CD4-positive, alpha-beta T cell (primary cell): ENCODE data around the gene POU2F3. TPM values are rescaled to one million over a fixed set of nuclear protein-coding genes. Genes with fewer than 3 reads are reported as not detected.

ENCODE experiments used
- ATAC-seq: fragments of 200-7000 bp; cut with Tn5 transposase; one replicate; pipeline ENCODE4 v1.10.0; 2022; ENCODE audit warnings: mild to moderate bottlenecking; ENCODE audit not compliant: poor library complexity
- CTCF ChIA-PET: fragments of 350-600 bp; sonication (Branson Sonifier 250); formaldehyde crosslinking; loops from one replicate; lab custom pipeline; 2021; ENCODE audit warnings: antibody characterized with exemption, inconsistent platforms; lab: Charles Lee
- POLR2A ChIA-PET: fragments of 350-600 bp; sonication (Branson Sonifier 250); formaldehyde crosslinking; loops from one replicate; lab custom pipeline; 2021; ENCODE audit warnings: antibody characterized with exemption, inconsistent platforms; lab: Charles Lee
- DNase-seq, 14 experiments: peaks; one replicate each; pipeline ENCODE4 v3.0.0-alpha.2; 2013 to 2020; ENCODE audit warnings: mixed read lengths in 2 of 14
- H3K27ac ChIP-seq, 2 donors: one replicate each; pipeline versions ENCODE4 v1.5.1 to v1.7.0; 2013; ENCODE audit warnings: low read length in 2 of 2, low read depth in 1 of 2, mild to moderate bottlenecking in 1 of 2
- H3K27me3 ChIP-seq, 2 experiments: 1 replicate in 1 of 2; 2 replicates in 1 of 2; pipeline versions ENCODE4 v1.6.1 to v1.7.0; 2013; ENCODE audit warnings: low read length in 2 of 2, control low read depth in 1 of 2, mild to moderate bottlenecking in 1 of 2, moderate library complexity in 1 of 2; ENCODE audit not compliant: insufficient read depth in 2 of 2, control insufficient read depth in 1 of 2
- H3K36me3 ChIP-seq: one replicate; pipeline ENCODE4 v1.6.1; 2013; ENCODE audit warnings: low read length, control low read depth; ENCODE audit not compliant: insufficient read depth
- H3K4me1 ChIP-seq: one replicate; pipeline ENCODE4 v1.6.1; 2013; ENCODE audit warnings: low read length, control low read depth; ENCODE audit not compliant: insufficient read depth
- H3K4me3 ChIP-seq: one replicate; pipeline ENCODE4 v1.5.1; 2013; ENCODE audit warnings: mild to moderate bottlenecking, low read length, moderate library complexity
- H3K9me3 ChIP-seq, 2 experiments: 1 replicate in 1 of 2; 2 replicates in 1 of 2; pipeline versions ENCODE4 v1.6.1 to v1.7.0; 2013; ENCODE audit warnings: low read length in 2 of 2, mild to moderate bottlenecking in 2 of 2, control low read depth in 1 of 2, moderate library complexity in 1 of 2; ENCODE audit not compliant: control insufficient read depth in 1 of 2, insufficient read depth in 1 of 2
- H3K27ac Mint-ChIP-seq: one replicate; pipeline ENCODE4 v1.8.0; 2020; ENCODE audit warnings: mixed read lengths
- H3K27me3 Mint-ChIP-seq: one replicate; pipeline ENCODE4 v1.8.0; 2021; ENCODE audit warnings: mixed read lengths
- H3K36me3 Mint-ChIP-seq: one replicate; pipeline ENCODE4 v1.8.0; 2021; ENCODE audit warnings: low read depth, mixed read lengths
- H3K4me1 Mint-ChIP-seq: one replicate; pipeline ENCODE4 v1.8.0; 2021; ENCODE audit warnings: low read depth, mixed read lengths
- H3K4me3 Mint-ChIP-seq: one replicate; pipeline ENCODE4 v1.8.0; 2020; ENCODE audit warnings: mild to moderate bottlenecking, mixed read lengths
- H3K9me3 Mint-ChIP-seq: one replicate; pipeline ENCODE4 v1.8.0; 2020; ENCODE audit warnings: mixed read lengths
- CTCF ChIP-seq: fragments of 200-600 bp; IDR thresholded peaks from one replicate; pipeline ENCODE4 v1.8.0; 2022; ENCODE audit warnings: antibody characterized with exemption, mild to moderate bottlenecking
- intact Hi-C, 2 experiments: fragments of 100-400 bp; cut with DNase I in 1 of 2; cut with micrococcal nuclease in 1 of 2; formaldehyde crosslinking; loops; one replicate each; pipeline versions ENCODE4 v1.15.1 to v1.9.0; 2023 to 2025; cut with DNase I, micrococcal nuclease
- total RNA-seq, 174 experiments: library from RNA in 2 of 174; stranded (reverse) in 2 of 174; gene quantifications; one replicate each; pipeline ENCODE4 v1.2.3 and lab custom pipeline; 2021 to 2026

POU2F3 gene
- total RNA-seq, 2 experiments from 2014 or later: not detected

- ATAC-seq (no peak), DNase-seq (no peak)
- H3K27me3 Mint-ChIP-seq: peaks cover 55% of the 10 kb centered on the region
- no peaks in the 10 kb centered on the region for H3K4me1 ChIP-seq
- intact Hi-C loops: no loop called here
- no peak overlapping the region for H3K4me3 ChIP-seq
- H3K4me3 Mint-ChIP-seq: no peak overlapping the region
- no peak overlapping the region for H3K27ac Mint-ChIP-seq
- POLR2A ChIA-PET: no interaction called here
- no peaks in the 10 kb centered on the region for H3K4me1 Mint-ChIP-seq
- no peaks in the 10 kb centered on the region for H3K9me3 ChIP-seq
- CTCF ChIA-PET: interaction anchor here (1.5 kb wide), 1 partner anchor 9 kb away, joined by 5 read pairs; no protein-coding TSS in a partner anchor
- no peaks in the 10 kb centered on the region for H3K36me3 ChIP-seq
- no peaks in the 10 kb centered on the region for H3K9me3 Mint-ChIP-seq
- no peak for TF ChIP-seq CTCF
- no peaks in the 10 kb centered on the region for H3K36me3 Mint-ChIP-seq
- no peak overlapping the region for H3K27ac ChIP-seq
- H3K27me3 ChIP-seq: peaks cover 12 to 33% of the 10 kb centered on the region in 2 experiments
These were observed 54.2 kb downstream of the POU2F3 start for GRCh38 chr11:120294096-120294495.

- ChIA-PET CTCF (interaction anchor here (1.5 kb wide), 1 partner anchor 8 kb away, joined by 5 read pairs; no protein-coding TSS in a partner anchor), POLR2A (no interaction called here)
- H3K9me3 Mint-ChIP-seq: no peaks in the 10 kb centered on the region
- Histone ChIP-seq H3K4me3 (no peak overlapping the region), H3K27ac (no peak overlapping the region), H3K27me3 (peaks cover 12 to 23% of the 10 kb centered on the region in 2 experiments), H3K9me3 (no peaks in the 10 kb centered on the region), H3K4me1 (no peaks in the 10 kb centered on the region), H3K36me3 (no peaks in the 10 kb centered on the region)
- H3K4me3 Mint-ChIP-seq: no peak overlapping the region
- H3K27ac Mint-ChIP-seq: no peak overlapping the region
- intact Hi-C loops: no loop called here
- no peak for TF ChIP-seq CTCF
- H3K4me1 Mint-ChIP-seq: no peaks in the 10 kb centered on the region
- no peaks in the 10 kb centered on the region for H3K36me3 Mint-ChIP-seq
- no peak for DNase-seq
- H3K27me3 Mint-ChIP-seq: peaks cover 53% of the 10 kb centered on the region
- ATAC-seq: no peak
These were observed 55.2 kb downstream of the POU2F3 start for GRCh38 chr11:120295099-120295498.

GRCh38 chr11:120296554-120296953, 56.6 kb downstream of the POU2F3 start:
- ATAC-seq (no peak), DNase-seq (no peak)
- H3K4me1 Mint-ChIP-seq: no peaks in the 10 kb centered on the region
- H3K36me3 ChIP-seq: no peaks in the 10 kb centered on the region
- POLR2A ChIA-PET: no interaction called here
- CTCF ChIA-PET: no interaction called here
- no peaks in the 10 kb centered on the region for H3K9me3 ChIP-seq
- H3K4me3 ChIP-seq: no peak overlapping the region
- no peak overlapping the region for H3K27ac Mint-ChIP-seq
- no peak overlapping the region for H3K4me3 Mint-ChIP-seq
- intact Hi-C loops: no loop called here
- peaks cover 59% of the 10 kb centered on the region for H3K27me3 Mint-ChIP-seq
- H3K36me3 Mint-ChIP-seq: no peaks in the 10 kb centered on the region
- no peaks in the 10 kb centered on the region for H3K9me3 Mint-ChIP-seq
- H3K4me1 ChIP-seq: no peaks in the 10 kb centered on the region
- peaks cover 12 to 21% of the 10 kb centered on the region in 2 experiments for H3K27me3 ChIP-seq
- TF ChIP-seq CTCF: no peak
- H3K27ac ChIP-seq: no peak overlapping the region
